GM18511 (cell line): ENCODE measurements around the gene DOLPP1.
A peak's percentile ranks its signal among the peaks of the same experiment; 100 is the strongest.

Source experiments
- ATAC-seq: cut with Tn5 transposase; IDR thresholded peaks from one replicate; pipeline ENCODE4 v1.9.1; 2021; ENCODE audit warnings: mild to moderate bottlenecking, moderate library complexity; ENCODE audit not compliant: unreplicated experiment

The DOLPP1 gene

GRCh38 chr9:129136446-129137035 lies 55.6 kb downstream of the DOLPP1 start:
- no peak for ATAC-seq

GRCh38 chr9:129137292-129138143 lies 56.6 kb downstream of the DOLPP1 start:
- no peak for ATAC-seq

GRCh38 chr9:129138144-129138462 lies 57.2 kb downstream of the DOLPP1 start:
- ATAC-seq, result no peak

GRCh38 chr9:129138476-129139232 lies 57.7 kb downstream of the DOLPP1 start:
- ATAC-seq, result no peak

GRCh38 chr9:129139233-129139992 lies 58.5 kb downstream of the DOLPP1 start:
- ATAC-seq, result peak; percentile 38

- peak; percentile 66 for ATAC-seq
Observed at GRCh38 chr9:129139993-129140396, 59.1 kb downstream of the DOLPP1 start.
